Fibroblast of lung (primary cell): ENCODE measurements around the gene DDA1.

Source experiments
- EZH2 ChIP-seq: IDR thresholded peaks from 2 replicates; pipeline ENCODE4 v1.5.1; 2012; ENCODE audit warnings: low read length, control low read depth, mild to moderate bottlenecking; ENCODE audit errors: missing control alignments
- TF ChIP-seq, protein P1 (sequence below), 2 donors: IDR thresholded peaks in 1 of 2; conservative IDR thresholded peaks in 1 of 2; 1 replicate in 1 of 2; 2 replicates in 1 of 2; pipeline ENCODE4 v1.5.1; 2011 to 2012; ENCODE audit warnings: low read length in 2 of 2, control low read depth in 1 of 2, inconsistent platforms in 1 of 2, low read depth in 1 of 2, mild to moderate bottlenecking in 1 of 2

DNA sequence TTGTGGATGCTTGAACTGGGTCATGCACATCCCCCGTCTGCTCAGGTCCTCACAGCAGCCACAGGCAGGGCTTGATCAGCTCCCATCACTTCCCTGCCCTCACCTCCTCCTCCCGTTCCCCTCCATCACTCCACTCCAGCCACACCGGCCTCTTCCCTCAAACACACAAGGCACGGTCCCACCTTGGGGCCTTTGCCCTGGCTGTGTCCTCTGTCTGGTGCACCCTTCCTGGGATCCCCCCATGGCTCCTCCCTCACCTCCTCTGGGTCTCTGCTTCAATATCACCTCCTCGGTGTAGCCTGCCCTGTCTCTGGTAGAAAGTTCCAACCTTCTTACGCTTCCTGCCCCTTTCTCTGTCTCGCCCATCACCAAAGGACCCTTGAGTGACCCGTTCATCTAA, 44.0 kb downstream of the DDA1 start:
- TF ChIP-seq, protein P1, sequence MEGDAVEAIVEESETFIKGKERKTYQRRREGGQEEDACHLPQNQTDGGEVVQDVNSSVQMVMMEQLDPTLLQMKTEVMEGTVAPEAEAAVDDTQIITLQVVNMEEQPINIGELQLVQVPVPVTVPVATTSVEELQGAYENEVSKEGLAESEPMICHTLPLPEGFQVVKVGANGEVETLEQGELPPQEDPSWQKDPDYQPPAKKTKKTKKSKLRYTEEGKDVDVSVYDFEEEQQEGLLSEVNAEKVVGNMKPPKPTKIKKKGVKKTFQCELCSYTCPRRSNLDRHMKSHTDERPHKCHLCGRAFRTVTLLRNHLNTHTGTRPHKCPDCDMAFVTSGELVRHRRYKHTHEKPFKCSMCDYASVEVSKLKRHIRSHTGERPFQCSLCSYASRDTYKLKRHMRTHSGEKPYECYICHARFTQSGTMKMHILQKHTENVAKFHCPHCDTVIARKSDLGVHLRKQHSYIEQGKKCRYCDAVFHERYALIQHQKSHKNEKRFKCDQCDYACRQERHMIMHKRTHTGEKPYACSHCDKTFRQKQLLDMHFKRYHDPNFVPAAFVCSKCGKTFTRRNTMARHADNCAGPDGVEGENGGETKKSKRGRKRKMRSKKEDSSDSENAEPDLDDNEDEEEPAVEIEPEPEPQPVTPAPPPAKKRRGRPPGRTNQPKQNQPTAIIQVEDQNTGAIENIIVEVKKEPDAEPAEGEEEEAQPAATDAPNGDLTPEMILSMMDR (conservative IDR thresholded peaks at IDR 0.05 in 1 of 2, IDR thresholded peaks at IDR 0.05 in 1 of 2; ENCODE audit: low read depth in 1 of 2, low read length in 2 of 2) = no peak
- TF ChIP-seq EZH2 = no peak
